ENCODE results near the gene PIK3CB. TPM values are rescaled to one million over a fixed set of nuclear protein-coding genes. Genes with fewer than 3 reads are reported as not detected.
A peak's percentile ranks its signal among the peaks of the same experiment; 100 is the strongest.

Gene PIK3CB
- total and polyA plus RNA-seq, 2 of the 8 experiments (the other 6 are each of a cell fraction or from before 2014, with no cell fraction given), result 8.3 to 35.2 TPM

DNA sequence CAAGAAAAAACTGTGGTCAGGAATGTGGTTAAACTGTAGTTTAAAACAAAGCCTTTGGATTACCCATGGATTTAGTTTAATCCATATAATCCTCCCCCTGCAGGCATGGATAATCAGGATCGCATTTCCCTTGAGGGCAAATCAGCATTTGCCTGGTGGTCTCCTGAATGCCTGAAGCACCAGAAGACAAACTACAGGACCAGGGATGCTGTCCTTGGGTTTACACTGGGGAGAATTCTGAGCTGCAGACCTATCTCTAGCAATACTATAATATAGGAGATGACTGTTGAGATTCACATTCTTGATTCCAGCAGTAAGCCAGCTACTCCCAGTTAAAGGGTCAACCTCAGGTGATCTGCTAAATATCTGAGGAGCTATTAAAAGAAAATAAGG is 10.6 kb downstream of the PIK3CB start:
- Histone ChIP-seq H3K14ac (ENCODE audit: insufficient read length) (no peak overlapping the region), H3K23me2 (ENCODE audit: low read depth, low read length) (no peaks in the 10 kb centered on the region), H4K20me1 (replicated peaks in 1 of 2; ENCODE audit: control insufficient read depth in 1 of 2, insufficient read depth in 2 of 2, low read length in 2 of 2) (no peaks in the 10 kb centered on the region), H3K4me3 (ENCODE audit: extremely low read depth in 1 of 4, insufficient read depth in 2 of 4, low read depth in 3 of 4, low read length in 4 of 4) (no peak overlapping the region), H2BK15ac (ENCODE audit: low read length) (no peak overlapping the region), H2BK5ac (ENCODE audit: low read depth, low read length) (no peak overlapping the region), H4K8ac (ENCODE audit: extremely low read depth, insufficient read depth, low read length) (no peak overlapping the region), H4K91ac (replicated peaks; ENCODE audit: insufficient read length, low read length) (no peak overlapping the region), H3K36me3 (ENCODE audit: control insufficient read depth in 2 of 4, insufficient read depth in 4 of 4, low read length in 3 of 4) (peaks cover 0 to 6% (median 0%) of the 10 kb centered on the region in 4 experiments; a peak in 1 of 8 replicates), H2BK120ac (replicated peaks; ENCODE audit: low read depth, low read length) (no peak overlapping the region), H4K5ac (ENCODE audit: insufficient read length, low read depth, low read length) (no peak overlapping the region), H3K27me3 (replicated peaks in 1 of 4; ENCODE audit: control insufficient read depth in 3 of 4, extremely low read depth in 1 of 4, insufficient read depth in 3 of 4, low read length in 3 of 4) (no peaks in the 10 kb centered on the region), H3K18ac (ENCODE audit: extremely low read depth, low read length) (no peak overlapping the region; the same call in 1 of the 2 replicates), H3K27ac (ENCODE audit: low read depth, low read length) (peak overlapping the region; percentile 67; the same call in 1 of the 2 replicates), H2AFZ (ENCODE audit: low read length) (no peak overlapping the region), H3K4me1 (replicated peaks in 1 of 4; ENCODE audit: control insufficient read depth in 3 of 4, insufficient read depth in 4 of 4, low read length in 3 of 4) (peaks cover 3 to 11% (median 6%) of the 10 kb centered on the region in 4 experiments; a peak in 5 of 7 replicates), H2BK12ac (ENCODE audit: low read depth, low read length) (no peak overlapping the region), H3K9me3 (ENCODE audit: insufficient read depth in 2 of 2, low read depth in 1 of 2, low read length in 1 of 2) (no peaks in the 10 kb centered on the region), H3K4me2 (ENCODE audit: insufficient read depth in 1 of 2, low read depth in 2 of 2, low read length in 2 of 2) (peak overlapping the region; percentile 5 to 21; a peak in 1 of 4 replicates), H3K4ac (replicated peaks; ENCODE audit: insufficient read length, low read depth, low read length) (no peak overlapping the region), H3K79me1 (ENCODE audit: low read depth, low read length) (peaks cover 9% of the 10 kb centered on the region), H3K23ac (ENCODE audit: insufficient read length) (no peak overlapping the region), H3K9ac (replicated peaks in 1 of 4; ENCODE audit: extremely low read depth in 1 of 4, low read depth in 3 of 4, low read length in 3 of 4) (no peak overlapping the region), H3K56ac (replicated peaks; ENCODE audit: insufficient read length, low read depth, low read length) (no peak overlapping the region), H2AK5ac (ENCODE audit: low read depth, low read length) (no peak overlapping the region), H2BK20ac (ENCODE audit: low read length) (peak overlapping the region; percentile 61; the same call in 1 of the 2 replicates), H3K79me2 (ENCODE audit: control insufficient read depth in 1 of 2, insufficient read depth in 2 of 2, low read length in 2 of 2) (peaks cover 3 to 77% of the 10 kb centered on the region in 2 experiments)
- POLR2A ChIA-PET (ENCODE audit: partially characterized antibody), result interaction anchor here (0.7 to 3.1 kb wide), 6 partner anchors 11 to 91 kb away, joined by 3 to 16 read pairs (median 4); partner anchors contain the start of gene PIK3CB
- FAIRE-seq (no peak), DNase-seq (ENCODE audit: low read depth in 1 of 2, low spot score in 2 of 2) (no peak)
- CTCF ChIA-PET (ENCODE audit: partially characterized antibody), result interaction anchor here (0.8 to 2.2 kb wide), 11 partner anchors 10 to 112 kb away, joined by 3 to 11 read pairs (median 4); no protein-coding TSS in a partner anchor
- WGBS, 2 experiments (ENCODE audit: extremely low coverage in 1 of 2, insufficient coverage in 1 of 2, insufficient read length in 1 of 2, insufficient replicate concordance in 2 of 2, low coverage in 1 of 2, low lambda C conversion rate in 2 of 2, missing lambda C conversion rate in 1 of 2), result 75% methylated on average over 1 of the region's 1 CpG; no CpG with 5 or more reads in 1 of the 2 experiments
- TF ChIP-seq ASH2L (IDR thresholded peaks at IDR 0.05; ENCODE audit: low read length), result no peak
- TF ChIP-seq, protein P1, sequence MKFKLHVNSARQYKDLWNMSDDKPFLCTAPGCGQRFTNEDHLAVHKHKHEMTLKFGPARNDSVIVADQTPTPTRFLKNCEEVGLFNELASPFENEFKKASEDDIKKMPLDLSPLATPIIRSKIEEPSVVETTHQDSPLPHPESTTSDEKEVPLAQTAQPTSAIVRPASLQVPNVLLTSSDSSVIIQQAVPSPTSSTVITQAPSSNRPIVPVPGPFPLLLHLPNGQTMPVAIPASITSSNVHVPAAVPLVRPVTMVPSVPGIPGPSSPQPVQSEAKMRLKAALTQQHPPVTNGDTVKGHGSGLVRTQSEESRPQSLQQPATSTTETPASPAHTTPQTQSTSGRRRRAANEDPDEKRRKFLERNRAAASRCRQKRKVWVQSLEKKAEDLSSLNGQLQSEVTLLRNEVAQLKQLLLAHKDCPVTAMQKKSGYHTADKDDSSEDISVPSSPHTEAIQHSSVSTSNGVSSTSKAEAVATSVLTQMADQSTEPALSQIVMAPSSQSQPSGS (IDR thresholded peaks at IDR 0.05; ENCODE audit: low read length), result 0 out of 2 replicates have a peak, but pooled peaks have one; percentile 8
